Thoracic aorta (tissue), 2 donors: Measurements from ENCODE around the gene FAR2. TPM values are rescaled to one million over a fixed set of nuclear protein-coding genes. Genes with fewer than 3 reads are reported as not detected.
"Not testable (repeated sequence)": the region's sequence is repeated elsewhere in the genome, so short reads cannot be mapped to it uniquely, and the experiment has no call there.

Experiments used
- ATAC-seq: fragments of 150-250 bp; one replicate; pipeline ENCODE4 v1.8.0; 2017; ENCODE audit warnings: low read depth; ENCODE audit not compliant: insufficient number of reproducible peaks, low FRiP score
- DNase-seq: peaks from one replicate; pipeline ENCODE4 v3.0.0-alpha.2; 2020; ENCODE audit warnings: low spot score
- H3K27ac ChIP-seq, 2 donors: fragments of 200-600 bp; sonication (generic); 1 replicate in 1 of 2; 2 replicates in 1 of 2; pipeline ENCODE4 v1.5.1; 2016; ENCODE audit warnings: mild to moderate bottlenecking in 2 of 2, moderate library complexity in 2 of 2
- H3K27me3 ChIP-seq: fragments of 200-600 bp; sonication (generic); replicated peaks from 2 replicates; pipeline ENCODE4 v1.6.0; 2016; ENCODE audit warnings: mild to moderate bottlenecking; ENCODE audit not compliant: insufficient read depth
- H3K36me3 ChIP-seq: fragments of 200-600 bp; sonication (generic); one replicate; pipeline ENCODE4 v1.5.1; 2016
- H3K4me1 ChIP-seq, 2 donors: fragments of 200-600 bp; sonication (generic); 1 replicate in 1 of 2; 2 replicates in 1 of 2; pipeline versions ENCODE4 v1.5.1 to v1.6.0; 2016; ENCODE audit warnings: low read depth in 2 of 2, mild to moderate bottlenecking in 1 of 2; ENCODE audit not compliant: control insufficient read depth in 1 of 2
- H3K4me3 ChIP-seq: fragments of 200-600 bp; sonication (generic); 2 replicates; pipeline ENCODE4 v1.5.1; 2016; ENCODE audit warnings: mild to moderate bottlenecking
- H3K9me3 ChIP-seq: fragments of 200-600 bp; sonication (generic); 2 replicates; pipeline ENCODE4 v1.5.1; 2016
- total RNA-seq, 2 donors: library from RNA; depleted of rRNA; stranded (reverse); fragments of >200 nt; gene quantifications; one replicate each; pipeline versions ENCODE4 v1.1.0 to v1.2.3, GENCODE V29; 2016
- TF ChIP-seq, protein P1 (sequence below): fragments of 200-600 bp; sonication (generic); IDR thresholded peaks from one replicate; pipeline ENCODE4 v1.5.1; 2019; ENCODE audit warnings: antibody characterized with exemption

The FAR2 gene
- total RNA-seq, 2 donors from 2014 or later = 8.5 to 16.9 TPM

GRCh38 chr12:29133680-29134079 is 15.4 kb upstream of the FAR2 start:
- Histone ChIP-seq H3K36me3 (no peaks in the 10 kb centered on the region), H3K27me3 (no peaks in the 10 kb centered on the region), H3K4me3 (no peak overlapping the region), H3K27ac (no peak overlapping the region), H3K9me3 (no peaks in the 10 kb centered on the region), H3K4me1 (no peaks in the 10 kb centered on the region)
- ATAC-seq (no peak), DNase-seq (no peak)
- TF ChIP-seq, protein P1, sequence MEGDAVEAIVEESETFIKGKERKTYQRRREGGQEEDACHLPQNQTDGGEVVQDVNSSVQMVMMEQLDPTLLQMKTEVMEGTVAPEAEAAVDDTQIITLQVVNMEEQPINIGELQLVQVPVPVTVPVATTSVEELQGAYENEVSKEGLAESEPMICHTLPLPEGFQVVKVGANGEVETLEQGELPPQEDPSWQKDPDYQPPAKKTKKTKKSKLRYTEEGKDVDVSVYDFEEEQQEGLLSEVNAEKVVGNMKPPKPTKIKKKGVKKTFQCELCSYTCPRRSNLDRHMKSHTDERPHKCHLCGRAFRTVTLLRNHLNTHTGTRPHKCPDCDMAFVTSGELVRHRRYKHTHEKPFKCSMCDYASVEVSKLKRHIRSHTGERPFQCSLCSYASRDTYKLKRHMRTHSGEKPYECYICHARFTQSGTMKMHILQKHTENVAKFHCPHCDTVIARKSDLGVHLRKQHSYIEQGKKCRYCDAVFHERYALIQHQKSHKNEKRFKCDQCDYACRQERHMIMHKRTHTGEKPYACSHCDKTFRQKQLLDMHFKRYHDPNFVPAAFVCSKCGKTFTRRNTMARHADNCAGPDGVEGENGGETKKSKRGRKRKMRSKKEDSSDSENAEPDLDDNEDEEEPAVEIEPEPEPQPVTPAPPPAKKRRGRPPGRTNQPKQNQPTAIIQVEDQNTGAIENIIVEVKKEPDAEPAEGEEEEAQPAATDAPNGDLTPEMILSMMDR = no peak

- not testable (repeated sequence) for ATAC-seq
Observed at GRCh38 chr12:29138256-29138655, 10.8 kb upstream of the FAR2 start.

GRCh38 chr12:29138855-29139254 is 10.2 kb upstream of the FAR2 start:
- DNase-seq, H3K27ac ChIP-seq, H3K9me3 ChIP-seq, H3K4me1 ChIP-seq, ATAC-seq, H3K36me3 ChIP-seq, H3K4me3 ChIP-seq, H3K27me3 ChIP-seq: not testable (repeated sequence)

More at GRCh38 chr12:29138256-29138655, 10.8 kb upstream of the FAR2 start:
- H3K4me1 ChIP-seq, H3K9me3 ChIP-seq, H3K27ac ChIP-seq, DNase-seq, H3K27me3 ChIP-seq, H3K4me3 ChIP-seq, H3K36me3 ChIP-seq: not testable (repeated sequence)

DNA sequence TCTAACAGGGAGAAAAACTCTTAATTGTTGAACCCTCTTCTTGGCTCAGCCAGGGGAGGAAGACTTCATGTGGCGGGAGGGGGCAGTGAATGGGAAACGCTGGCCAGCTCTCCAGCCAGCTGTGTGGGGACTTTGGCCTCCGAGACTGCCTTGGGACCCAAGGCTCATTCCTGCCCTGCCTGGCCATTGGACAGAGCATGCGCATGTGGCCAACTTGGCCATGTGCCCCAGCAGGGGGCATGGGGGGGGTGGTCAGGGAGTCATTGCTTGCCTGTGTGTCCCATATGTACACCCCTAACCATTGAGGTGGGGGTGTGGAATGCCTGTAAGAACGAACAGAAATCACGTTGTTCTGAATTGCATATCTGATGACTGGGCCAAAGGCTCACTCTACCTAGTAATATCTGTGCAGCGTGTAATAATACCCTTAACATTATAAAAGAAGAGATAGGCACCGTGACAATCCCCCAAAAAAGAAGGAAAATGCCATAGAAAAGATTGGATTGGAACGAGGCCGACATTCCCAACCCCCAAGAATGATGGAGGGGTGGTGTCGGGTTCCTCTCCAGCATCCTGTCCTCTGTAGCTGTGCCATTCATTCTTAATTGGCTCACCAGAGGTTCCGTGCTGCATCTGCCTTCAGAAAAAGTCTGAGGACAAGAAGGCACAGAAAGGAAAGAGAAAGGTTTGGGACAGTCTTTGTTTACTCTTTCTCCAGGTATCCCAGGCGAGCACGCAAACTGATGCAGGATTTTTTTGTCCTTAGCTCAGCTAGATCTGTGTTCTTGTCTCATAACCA is 3.5 kb upstream of the FAR2 start:
- Histone ChIP-seq H3K27ac (no peak overlapping the region), H3K9me3 (no peaks in the 10 kb centered on the region), H3K4me3 (no peak overlapping the region), H3K27me3 (no peaks in the 10 kb centered on the region), H3K4me1 (no peaks in the 10 kb centered on the region), H3K36me3 (no peaks in the 10 kb centered on the region)
- TF ChIP-seq, protein P1 = no peak
- DNase-seq = no peak
- no peak for ATAC-seq

GRCh38 chr12:29146196-29146595 is 2.9 kb upstream of the FAR2 start:
- Histone ChIP-seq H3K27me3 (no peaks in the 10 kb centered on the region), H3K4me1 (no peaks in the 10 kb centered on the region), H3K9me3 (no peaks in the 10 kb centered on the region), H3K27ac (no peak overlapping the region), H3K4me3 (no peak overlapping the region), H3K36me3 (no peaks in the 10 kb centered on the region)
- ATAC-seq (no peak), DNase-seq (no peak)
- TF ChIP-seq, protein P1 = no peak

DNA sequence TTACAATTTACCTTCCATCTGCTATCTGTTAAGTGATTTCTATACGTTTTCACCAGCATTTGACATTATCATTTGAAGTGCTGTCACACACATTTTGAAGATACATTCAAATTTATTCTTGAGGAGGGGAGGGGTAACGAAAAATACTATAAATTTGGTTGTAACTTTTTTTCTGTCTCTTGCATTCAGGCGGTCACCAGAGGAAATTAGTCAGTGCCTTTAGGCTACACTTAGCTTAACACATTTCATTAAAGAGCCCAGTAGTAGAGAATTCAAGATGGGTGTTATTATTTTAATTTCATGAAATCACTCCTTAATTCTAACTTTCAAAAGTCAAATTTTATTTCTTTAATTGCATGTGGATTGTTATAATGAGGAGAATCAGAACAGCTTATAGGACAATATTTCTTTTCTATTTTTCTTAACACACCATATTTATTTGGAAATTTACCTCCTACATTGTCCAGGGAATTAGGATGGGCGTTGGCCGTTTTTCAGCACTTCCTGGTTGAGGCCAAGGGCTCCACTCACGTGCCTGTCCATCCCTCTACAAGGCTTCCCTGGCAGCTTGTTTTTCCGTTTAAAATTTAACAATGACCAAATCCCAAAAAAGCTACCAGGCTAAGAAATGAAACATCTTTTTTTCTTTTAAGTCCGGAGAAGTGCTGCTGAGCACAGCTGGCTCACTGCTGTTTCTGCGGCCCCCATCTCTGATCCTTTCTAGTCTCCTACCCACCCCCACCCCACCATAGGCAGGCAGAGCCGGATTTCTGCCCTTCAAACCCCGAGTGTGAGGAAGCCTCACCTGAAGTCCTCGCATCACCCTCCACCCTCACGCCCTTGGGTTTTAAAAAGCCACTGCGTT is 1.1 kb upstream of the FAR2 start:
- TF ChIP-seq, protein P1 = no peak
- no peaks in the 10 kb centered on the region for H3K27me3 ChIP-seq
- DNase-seq (no peak), ATAC-seq (no peak)
- no peaks in the 10 kb centered on the region for H3K9me3 ChIP-seq
- no peaks in the 10 kb centered on the region for H3K36me3 ChIP-seq
- peak overlapping the region in 1 of 2 donors; percentile 39 for H3K27ac ChIP-seq
- no peaks in the 10 kb centered on the region for H3K4me1 ChIP-seq
- peak overlapping the region; percentile 88 for H3K4me3 ChIP-seq
